Transverse colon (tissue), 4 donors: ENCODE measurements around the gene CDC42EP3. TPM values are rescaled to one million over a fixed set of nuclear protein-coding genes. Genes with fewer than 3 reads are reported as not detected.

Experiments used
- DNase-seq: peaks from one replicate; pipeline ENCODE4 v3.0.0-alpha.2; 2019
- H3K27ac ChIP-seq, 4 donors: fragments of 200-600 bp; sonication (generic); 2 replicates each; pipeline ENCODE4 v1.5.1; 2016 to 2018; ENCODE audit warnings: inconsistent platforms in 4 of 4
- H3K27me3 ChIP-seq: fragments of 200-600 bp; sonication (generic); 2 replicates; pipeline ENCODE4 v1.5.1; 2017; ENCODE audit warnings: inconsistent platforms
- H3K36me3 ChIP-seq, 4 donors: fragments of 200-600 bp; sonication (generic); 2 replicates each; pipeline ENCODE4 v1.5.1; 2017 to 2019; ENCODE audit warnings: inconsistent platforms in 4 of 4
- H3K4me1 ChIP-seq, 4 donors: fragments of 200-600 bp; sonication (generic); 2 replicates each; pipeline ENCODE4 v1.5.1; 2017 to 2020; ENCODE audit warnings: inconsistent platforms in 4 of 4
- H3K4me3 ChIP-seq, 4 donors: fragments of 200-600 bp; sonication (generic); 1 replicate in 1 of 4; 2 replicates in 3 of 4; pipeline versions ENCODE4 v1.5.1 to v1.6.1; 2017 to 2019; ENCODE audit warnings: inconsistent platforms in 4 of 4
- H3K9me3 ChIP-seq, 2 donors: fragments of 200-600 bp; sonication (generic); 2 replicates each; pipeline ENCODE4 v1.5.1; 2017 to 2019; ENCODE audit warnings: inconsistent platforms in 2 of 2
- EP300 ChIP-seq: sonication (generic); formaldehyde crosslinking; IDR thresholded peaks from one replicate; pipeline ENCODE4 v1.6.1; 2017; ENCODE audit warnings: antibody characterized with exemption, low read depth
- POLR2A ChIP-seq: fragments of 450-650 bp; IDR thresholded peaks from one replicate; pipeline ENCODE4 v1.6.1; 2016; ENCODE audit warnings: antibody characterized with exemption, mild to moderate bottlenecking, moderate library complexity
- POLR2AphosphoS5 ChIP-seq, 3 donors: sonication (generic); formaldehyde crosslinking; IDR thresholded peaks; one replicate each; pipeline ENCODE4 v1.6.1; 2016; ENCODE audit warnings: antibody characterized with exemption in 3 of 3
- WGBS, 2 donors: methylation state at CpG; one replicate each; pipeline ENCODE4 v1.1.5; 2018; ENCODE audit warnings: low coverage in 1 of 2; 5-methylcytosine and 5-hydroxymethylcytosine counted together
- in situ Hi-C, 4 donors: fragments of 200-750 bp; cut with MboI; loops; one replicate each; pipeline versions ENCODE4 v1.15.0 to v1.15.1; 2017; ENCODE audit warnings: low sequenced_read_pairs in 3 of 4, low pct_ligation_motif_present in 1 of 4, low pct_unique_long_range_greater_than_20kb in 1 of 4
- intact Hi-C: fragments of 100-400 bp; cut with DNase I; formaldehyde crosslinking; loops from one replicate; pipeline ENCODE4 v1.15.1; 2023; ENCODE audit warnings: low total_unique reads
- total RNA-seq, 4 donors: library from RNA; depleted of rRNA; stranded (reverse); fragments of >200 nt; gene quantifications; one replicate each; pipeline ENCODE4 v1.1.0, GENCODE V29; 2016
- TF ChIP-seq, protein P1 (sequence below), 5 experiments: fragments of 200-600 bp in 3 of 5; fragments of 450-650 bp in 2 of 5; sonication (generic) in 3 of 5; IDR thresholded peaks; 1 replicate in 2 of 5; 2 replicates in 3 of 5; pipeline ENCODE4 v1.5.1; 2016 to 2017; ENCODE audit warnings: antibody characterized with exemption in 5 of 5, inconsistent platforms in 3 of 5, mild to moderate bottlenecking in 2 of 5, moderate library complexity in 1 of 5

The CDC42EP3 gene
- total RNA-seq, 4 donors from 2014 or later, result 20.6 to 104 (median 31.8) TPM

DNA sequence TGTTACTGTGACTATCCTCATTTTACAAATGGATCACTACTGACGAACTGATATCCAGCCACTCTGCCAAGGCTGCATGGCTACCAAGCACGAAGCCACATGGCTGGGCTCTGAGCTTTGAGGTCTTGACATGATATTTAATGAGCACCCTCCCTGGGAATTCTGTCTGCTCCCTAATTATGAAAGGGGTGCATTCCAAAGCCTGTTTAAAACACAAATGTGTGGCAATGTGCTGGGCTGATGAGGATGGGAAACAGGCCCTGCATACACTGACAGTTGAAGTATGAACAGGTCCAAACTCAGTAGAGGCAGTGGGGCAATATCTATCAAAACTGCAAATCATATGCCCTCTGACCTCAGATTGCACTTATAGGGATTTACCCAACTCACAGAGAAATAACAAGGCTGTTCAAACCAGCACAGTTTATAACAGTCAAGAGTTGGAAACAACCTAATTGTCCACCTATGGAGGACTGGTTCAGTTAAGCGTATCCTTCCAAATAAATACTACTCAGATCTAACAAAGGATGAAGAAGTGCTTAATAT lies 20.8 kb downstream of the CDC42EP3 start:
- Histone ChIP-seq H3K27me3 (no peaks in the 10 kb centered on the region), H3K27ac (peak overlapping the region in 3 of 4 donors; percentile 10 to 60 (median 42)), H3K9me3 (no peaks in the 10 kb centered on the region), H3K36me3 (no peaks in the 10 kb centered on the region), H3K4me1 (peaks cover 3 to 63% (median 31%) of the 10 kb centered on the region in 4 donors), H3K4me3 (no peak overlapping the region)
- 82 to 100% methylated on average over 1 to 3 of the region's 3 CpGs for WGBS, 2 donors
- TF ChIP-seq POLR2A (no peak), POLR2AphosphoS5 (IDR thresholded peaks at IDR 0.05) (no peak), EP300 (no peak)
- TF ChIP-seq, protein P1, sequence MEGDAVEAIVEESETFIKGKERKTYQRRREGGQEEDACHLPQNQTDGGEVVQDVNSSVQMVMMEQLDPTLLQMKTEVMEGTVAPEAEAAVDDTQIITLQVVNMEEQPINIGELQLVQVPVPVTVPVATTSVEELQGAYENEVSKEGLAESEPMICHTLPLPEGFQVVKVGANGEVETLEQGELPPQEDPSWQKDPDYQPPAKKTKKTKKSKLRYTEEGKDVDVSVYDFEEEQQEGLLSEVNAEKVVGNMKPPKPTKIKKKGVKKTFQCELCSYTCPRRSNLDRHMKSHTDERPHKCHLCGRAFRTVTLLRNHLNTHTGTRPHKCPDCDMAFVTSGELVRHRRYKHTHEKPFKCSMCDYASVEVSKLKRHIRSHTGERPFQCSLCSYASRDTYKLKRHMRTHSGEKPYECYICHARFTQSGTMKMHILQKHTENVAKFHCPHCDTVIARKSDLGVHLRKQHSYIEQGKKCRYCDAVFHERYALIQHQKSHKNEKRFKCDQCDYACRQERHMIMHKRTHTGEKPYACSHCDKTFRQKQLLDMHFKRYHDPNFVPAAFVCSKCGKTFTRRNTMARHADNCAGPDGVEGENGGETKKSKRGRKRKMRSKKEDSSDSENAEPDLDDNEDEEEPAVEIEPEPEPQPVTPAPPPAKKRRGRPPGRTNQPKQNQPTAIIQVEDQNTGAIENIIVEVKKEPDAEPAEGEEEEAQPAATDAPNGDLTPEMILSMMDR (IDR thresholded peaks at IDR 0.05), result no peak
- intact Hi-C loops (no loop called here), in situ Hi-C loops (loop anchor here in 1 of 4 donors (25.0 kb wide), 1 partner anchor 238 kb away; no protein-coding TSS in a partner anchor)
- DNase-seq, result no peak

DNA sequence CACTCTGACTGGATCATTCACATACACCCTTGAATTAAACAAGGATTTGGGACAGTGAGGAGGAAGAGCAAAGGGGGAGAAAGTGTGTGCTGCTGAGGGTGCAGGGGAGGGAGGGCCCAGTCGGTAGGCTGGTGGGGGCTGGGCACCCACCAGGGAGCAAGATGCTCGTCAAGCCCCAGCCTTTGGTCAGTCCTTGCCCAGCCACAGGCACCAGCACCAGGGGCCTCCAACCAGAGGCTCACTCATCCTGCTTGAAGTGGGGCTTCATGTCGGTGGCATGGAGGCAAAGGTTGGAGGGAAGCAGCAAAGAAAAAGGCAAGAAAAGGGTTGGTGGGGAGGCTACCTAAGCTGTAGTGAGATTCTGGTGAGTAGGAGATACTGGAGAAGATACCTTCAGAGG lies 21.9 kb downstream of the CDC42EP3 start:
- Histone ChIP-seq H3K27me3 (no peaks in the 10 kb centered on the region), H3K4me3 (no peak overlapping the region), H3K4me1 (peaks cover 0 to 58% (median 25%) of the 10 kb centered on the region in 4 donors), H3K9me3 (no peaks in the 10 kb centered on the region), H3K36me3 (peaks cover 0 to 4% (median 0%) of the 10 kb centered on the region in 4 donors), H3K27ac (peak overlapping the region; percentile 10 to 60 (median 47))
- 89% methylated on average over 3 of the region's 3 CpGs; no CpG with 5 or more reads in 1 of the 2 donors for WGBS, 2 donors
- TF ChIP-seq POLR2A (no peak), POLR2AphosphoS5 (IDR thresholded peaks at IDR 0.05) (no peak), EP300 (no peak)
- TF ChIP-seq, protein P1 (IDR thresholded peaks at IDR 0.05), result no peak
- in situ Hi-C loops (no loop called here), intact Hi-C loops (no loop called here)
- DNase-seq, result no peak

DNA sequence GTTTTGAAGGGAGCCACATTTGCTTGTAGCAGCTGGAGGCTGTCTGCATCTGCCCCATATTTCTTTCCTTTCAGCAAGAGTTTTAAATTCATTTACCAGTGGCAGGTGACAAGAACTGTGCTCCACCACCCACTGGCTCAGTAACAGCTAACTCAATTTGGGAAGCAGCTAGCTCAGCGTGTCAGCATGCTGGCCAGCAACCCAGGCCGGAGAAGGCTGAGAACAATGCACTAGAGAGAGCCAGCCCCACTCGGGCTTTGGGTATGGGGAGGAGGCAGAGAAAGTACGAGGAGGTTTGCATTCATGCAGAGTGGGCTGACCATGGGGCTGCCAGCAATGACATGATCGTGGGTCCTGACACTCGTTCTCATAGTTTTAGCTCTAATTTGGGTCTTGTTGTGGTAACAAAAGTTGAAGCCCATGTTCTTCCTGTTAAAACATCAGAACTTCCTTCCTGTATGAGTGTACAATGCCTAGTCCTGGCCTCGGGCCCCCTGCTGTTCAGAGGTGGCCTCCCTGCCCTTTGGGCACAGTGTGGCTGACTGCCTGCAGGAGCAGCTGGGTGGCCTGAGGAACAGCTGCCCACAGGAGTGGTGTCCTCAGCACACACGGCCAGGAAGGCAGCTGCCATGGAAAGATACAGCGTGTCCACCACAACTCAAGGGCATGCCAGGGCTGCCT lies 23.0 kb downstream of the CDC42EP3 start:
- WGBS, 2 donors, result 60% methylated on average over 9 of the region's 9 CpGs; no CpG with 5 or more reads in 1 of the 2 donors
- Histone ChIP-seq H3K27me3 (no peaks in the 10 kb centered on the region), H3K4me1 (peaks cover 0 to 50% (median 18%) of the 10 kb centered on the region in 4 donors), H3K9me3 (no peaks in the 10 kb centered on the region), H3K27ac (peak overlapping the region; percentile 52 to 73 (median 60)), H3K4me3 (no peak overlapping the region), H3K36me3 (peaks cover 0 to 4% (median 0%) of the 10 kb centered on the region in 4 donors)
- intact Hi-C loops, result no loop called here
- peak; percentile 62 for DNase-seq
- TF ChIP-seq POLR2AphosphoS5 (IDR thresholded peaks at IDR 0.05) (peak in 2 of 3 donors; percentile 11 to 32), EP300 (no peak), POLR2A (no peak)
- in situ Hi-C loops, result no loop called here

GRCh38 chr2:37647971-37648330 lies 23.5 kb downstream of the CDC42EP3 start:
- H3K27me3 ChIP-seq, result no peaks in the 10 kb centered on the region
- intact Hi-C loops, result no loop called here
- no peak for TF ChIP-seq POLR2A
- peak overlapping the region; percentile 52 to 73 (median 60) for H3K27ac ChIP-seq
- H3K36me3 ChIP-seq, result peaks cover 0 to 4% (median 0%) of the 10 kb centered on the region in 4 donors
- no peak overlapping the region for H3K4me3 ChIP-seq
- 97% methylated on average over 2 of the region's 2 CpGs; no CpG with 5 or more reads in 1 of the 2 donors for WGBS, 2 donors
- H3K9me3 ChIP-seq, result no peaks in the 10 kb centered on the region
- peaks cover 0 to 50% (median 19%) of the 10 kb centered on the region in 4 donors for H3K4me1 ChIP-seq
- DNase-seq, result no peak
- in situ Hi-C loops, result no loop called here

GRCh38 chr2:37645836-37646235 lies 25.6 kb downstream of the CDC42EP3 start:
- no peak for DNase-seq
- WGBS, 2 donors, result 95% methylated on average over 9 of the region's 9 CpGs; no CpG with 5 or more reads in 1 of the 2 donors
- no peaks in the 10 kb centered on the region for H3K9me3 ChIP-seq
- no peaks in the 10 kb centered on the region for H3K27me3 ChIP-seq
- intact Hi-C loops, result no loop called here
- no peak overlapping the region for H3K4me3 ChIP-seq
- in situ Hi-C loops, result no loop called here
- TF ChIP-seq POLR2AphosphoS5 (IDR thresholded peaks at IDR 0.05), result no peak
- TF ChIP-seq POLR2A, result no peak
- TF ChIP-seq EP300, result no peak
- peak overlapping the region in 3 of 4 donors; percentile 3 to 38 (median 17) for H3K27ac ChIP-seq
- peaks cover 0 to 39% (median 9%) of the 10 kb centered on the region in 4 donors for H3K4me1 ChIP-seq
- H3K36me3 ChIP-seq, result peaks cover 0 to 4% (median 0%) of the 10 kb centered on the region in 4 donors
